KMS-11 (cell line): ENCODE results near the gene GNG2.
A peak's percentile ranks its signal among the peaks of the same experiment; 100 is the strongest.

Experiments used
- H2AFZ ChIP-seq: fragments of 200-600 bp; sonication (generic); 2 replicates; pipeline ENCODE4 v1.6.1; 2016; ENCODE audit warnings: antibody characterized with exemption, mixed run types, low read depth
- H3K27ac ChIP-seq: fragments of 200-600 bp; sonication (generic); 2 replicates; pipeline ENCODE4 v1.6.1; 2016; ENCODE audit warnings: mild to moderate bottlenecking, mixed run types
- H3K27me3 ChIP-seq: fragments of 200-600 bp; sonication (generic); 2 replicates; pipeline ENCODE4 v1.6.1; 2017; ENCODE audit warnings: mild to moderate bottlenecking, low read depth, mixed run types, moderate library complexity; ENCODE audit not compliant: insufficient read depth
- H3K36me3 ChIP-seq: fragments of 200-600 bp; sonication (generic); 2 replicates; pipeline ENCODE4 v1.6.1; 2017; ENCODE audit warnings: mild to moderate bottlenecking, mixed run types; ENCODE audit not compliant: insufficient read depth
- H3K4me1 ChIP-seq: fragments of 200-600 bp; sonication (generic); 2 replicates; pipeline ENCODE4 v1.6.1; 2016; ENCODE audit warnings: mild to moderate bottlenecking, low read depth, mixed run types; ENCODE audit not compliant: poor library complexity, severe bottlenecking
- H3K4me2 ChIP-seq: fragments of 200-600 bp; sonication (generic); 2 replicates; pipeline ENCODE4 v1.7.0; 2016; ENCODE audit warnings: mild to moderate bottlenecking, mixed run types
- H3K4me3 ChIP-seq: fragments of 200-600 bp; sonication (generic); IDR thresholded peaks from 2 replicates; pipeline ENCODE4 v1.6.1; 2017; ENCODE audit warnings: low read depth, low read length, mixed read lengths; ENCODE audit not compliant: insufficient read depth
- H3K79me2 ChIP-seq: fragments of 200-600 bp; sonication (generic); 2 replicates; pipeline ENCODE4 v1.6.1; 2016; ENCODE audit warnings: low read depth, mixed run types; ENCODE audit not compliant: insufficient read depth
- H3K9ac ChIP-seq: fragments of 200-600 bp; sonication (generic); 2 replicates; pipeline ENCODE4 v1.6.1; 2016; ENCODE audit warnings: mild to moderate bottlenecking, mixed run types
- H4K20me1 ChIP-seq: fragments of 200-600 bp; sonication (generic); 2 replicates; pipeline ENCODE4 v1.6.1; 2016; ENCODE audit warnings: mild to moderate bottlenecking, mixed run types; ENCODE audit not compliant: insufficient read depth
- CTCF ChIP-seq: fragments of 200-600 bp; sonication (generic); conservative IDR thresholded peaks from 2 replicates; pipeline ENCODE4 v1.6.1; 2017; ENCODE audit warnings: low read depth, mild to moderate bottlenecking, antibody characterized with exemption, low read length, moderate library complexity, mixed read lengths

GNG2 gene

GRCh38 chr14:51990488-51990887 lies 130.1 kb downstream of the GNG2 start:
- Histone ChIP-seq H3K4me1 (peaks cover 14% of the 10 kb centered on the region), H3K27me3 (no peaks in the 10 kb centered on the region), H4K20me1 (no peaks in the 10 kb centered on the region), H3K27ac (no peak overlapping the region), H3K4me3 (no peak overlapping the region), H2AFZ (no peak overlapping the region), H3K36me3 (no peaks in the 10 kb centered on the region), H3K9ac (peak overlapping the region; percentile 80; the same call in 1 of the 2 replicates), H3K4me2 (peak overlapping the region; percentile 70; the same call in 1 of the 2 replicates), H3K79me2 (peaks cover 18% of the 10 kb centered on the region; the same call in 1 of the 2 replicates)
- no peak for TF ChIP-seq CTCF

GRCh38 chr14:51993285-51993920 lies 133.0 kb downstream of the GNG2 start:
- Histone ChIP-seq H3K36me3 (no peaks in the 10 kb centered on the region), H2AFZ (no peak overlapping the region), H3K4me1 (peaks cover 14% of the 10 kb centered on the region), H4K20me1 (no peaks in the 10 kb centered on the region), H3K27me3 (no peaks in the 10 kb centered on the region), H3K79me2 (peaks cover 18% of the 10 kb centered on the region; the same call in 1 of the 2 replicates), H3K9ac (no peak overlapping the region), H3K4me2 (no peak overlapping the region), H3K4me3 (no peak overlapping the region), H3K27ac (no peak overlapping the region)
- TF ChIP-seq CTCF: no peak

GRCh38 chr14:51996148-51996746 lies 135.8 kb downstream of the GNG2 start:
- Histone ChIP-seq H2AFZ (no peak overlapping the region), H3K4me1 (peaks cover 1% of the 10 kb centered on the region), H3K9ac (no peak overlapping the region), H3K27ac (no peak overlapping the region), H3K4me2 (no peak overlapping the region), H3K79me2 (peaks cover 1% of the 10 kb centered on the region; the same call in 1 of the 2 replicates), H3K4me3 (no peak overlapping the region), H4K20me1 (no peaks in the 10 kb centered on the region), H3K36me3 (no peaks in the 10 kb centered on the region), H3K27me3 (no peaks in the 10 kb centered on the region)
- TF ChIP-seq CTCF: no peak

- Histone ChIP-seq H3K79me2 (no peaks in the 10 kb centered on the region), H3K36me3 (no peaks in the 10 kb centered on the region)
Observed at GRCh38 chr14:51998348-51998747, 137.9 kb downstream of the GNG2 start.

More at GRCh38 chr14:51998348-51998747, 137.9 kb downstream of the GNG2 start:
- no peaks in the 10 kb centered on the region for H3K27me3 ChIP-seq
- H4K20me1 ChIP-seq: no peaks in the 10 kb centered on the region
- H3K27ac ChIP-seq: no peak overlapping the region
- no peak overlapping the region for H3K4me3 ChIP-seq
- TF ChIP-seq CTCF: no peak
- H3K4me2 ChIP-seq: no peak overlapping the region
- H2AFZ ChIP-seq: no peak overlapping the region
- no peak overlapping the region for H3K9ac ChIP-seq
- no peaks in the 10 kb centered on the region for H3K4me1 ChIP-seq
